Thymus (tissue), 11 donors: ENCODE results near the gene OR2AJ1. TPM values are rescaled to one million over a fixed set of nuclear protein-coding genes. Genes with fewer than 3 reads are reported as not detected.

Source experiments
- DNase-seq, 9 donors: peaks; one replicate each; pipeline ENCODE4 v3.0.0-alpha.2; 2013; ENCODE audit warnings: low spot score in 9 of 9, low read depth in 6 of 9, missing footprints in 1 of 9
- H3K27ac ChIP-seq, 2 donors: one replicate each; pipeline ENCODE4 v1.5.1; 2013; ENCODE audit warnings: control low read depth in 1 of 2, low read depth in 1 of 2, low read length in 1 of 2, mild to moderate bottlenecking in 1 of 2, moderate library complexity in 1 of 2
- H3K27me3 ChIP-seq, 2 donors: one replicate each; pipeline ENCODE4 v1.5.1; 2013; ENCODE audit warnings: low read length in 1 of 2; ENCODE audit not compliant: control insufficient read depth in 2 of 2, insufficient read depth in 1 of 2
- H3K36me3 ChIP-seq, 2 donors: one replicate each; pipeline ENCODE4 v1.5.1; 2013; ENCODE audit warnings: low read length in 1 of 2, mild to moderate bottlenecking in 1 of 2, moderate library complexity in 1 of 2; ENCODE audit not compliant: control insufficient read depth in 2 of 2, insufficient read depth in 2 of 2
- H3K4me1 ChIP-seq, 2 donors: one replicate each; pipeline ENCODE4 v1.5.1; 2013; ENCODE audit warnings: low read length in 2 of 2; ENCODE audit not compliant: control insufficient read depth in 2 of 2, insufficient read depth in 2 of 2
- H3K4me3 ChIP-seq, 2 donors: one replicate each; pipeline ENCODE4 v1.5.1; 2013; ENCODE audit warnings: low read length in 2 of 2, control low read depth in 1 of 2, mild to moderate bottlenecking in 1 of 2
- H3K9me3 ChIP-seq, 2 donors: one replicate each; pipeline ENCODE4 v1.5.1; 2013; ENCODE audit warnings: low read length in 1 of 2, mild to moderate bottlenecking in 1 of 2; ENCODE audit not compliant: control insufficient read depth in 2 of 2, insufficient read depth in 1 of 2
- WGBS: extraction: QIAGEN DNeasy Blood & Tissue Kit; methylation state at CpG from one replicate; pipeline ENCODE4 v1.1.7; 2013; 5-methylcytosine and 5-hydroxymethylcytosine counted together
- polyA plus RNA-seq: library from polyadenylated mRNA; stranded (reverse); fragments of 200-250 nt; gene quantifications from one replicate; pipeline ENCODE4 v1.2.3, GENCODE V29; 2013
- total RNA-seq: library from RNA; stranded (reverse); fragments of 120-200 nt; gene quantifications from one replicate; pipeline ENCODE4 v1.2.4, GENCODE V29; 2013
- donor health status: healthy.

OR2AJ1 gene
- total and polyA plus RNA-seq, 2 donors: not detected

- peak overlapping the region; percentile 27 to 50 for H3K4me3 ChIP-seq
- no peak overlapping the region for H3K27ac ChIP-seq
- 5% methylated on average over 7 of the region's 7 CpGs for WGBS
- H3K4me1 ChIP-seq: no peaks in the 10 kb centered on the region
- no peaks in the 10 kb centered on the region for H3K36me3 ChIP-seq
- H3K27me3 ChIP-seq: no peaks in the 10 kb centered on the region
- peak in 7 of 9 donors; percentile 9 to 60 (median 26) for DNase-seq
- peaks cover 0 to 6% of the 10 kb centered on the region in 2 donors for H3K9me3 ChIP-seq
Observed at GRCh38 chr1:247906504-247907047, 18.1 kb upstream of the OR2AJ1 start.

GRCh38 chr1:247908766-247909165 is 15.9 kb upstream of the OR2AJ1 start:
- H3K27me3 ChIP-seq: no peaks in the 10 kb centered on the region
- DNase-seq: no peak
- H3K9me3 ChIP-seq: peaks cover 0 to 6% of the 10 kb centered on the region in 2 donors
- H3K4me1 ChIP-seq: no peaks in the 10 kb centered on the region
- 79% methylated on average over 5 of the region's 5 CpGs for WGBS
- H3K4me3 ChIP-seq: no peak overlapping the region
- H3K36me3 ChIP-seq: no peaks in the 10 kb centered on the region
- H3K27ac ChIP-seq: no peak overlapping the region

GRCh38 chr1:247913786-247914185 is 10.9 kb upstream of the OR2AJ1 start:
- WGBS: 92% methylated on average over 2 of the region's 2 CpGs
- no peak for DNase-seq
- Histone ChIP-seq H3K36me3 (no peaks in the 10 kb centered on the region), H3K27me3 (no peaks in the 10 kb centered on the region), H3K9me3 (no peaks in the 10 kb centered on the region), H3K4me1 (no peaks in the 10 kb centered on the region), H3K4me3 (no peak overlapping the region), H3K27ac (no peak overlapping the region)

DNA sequence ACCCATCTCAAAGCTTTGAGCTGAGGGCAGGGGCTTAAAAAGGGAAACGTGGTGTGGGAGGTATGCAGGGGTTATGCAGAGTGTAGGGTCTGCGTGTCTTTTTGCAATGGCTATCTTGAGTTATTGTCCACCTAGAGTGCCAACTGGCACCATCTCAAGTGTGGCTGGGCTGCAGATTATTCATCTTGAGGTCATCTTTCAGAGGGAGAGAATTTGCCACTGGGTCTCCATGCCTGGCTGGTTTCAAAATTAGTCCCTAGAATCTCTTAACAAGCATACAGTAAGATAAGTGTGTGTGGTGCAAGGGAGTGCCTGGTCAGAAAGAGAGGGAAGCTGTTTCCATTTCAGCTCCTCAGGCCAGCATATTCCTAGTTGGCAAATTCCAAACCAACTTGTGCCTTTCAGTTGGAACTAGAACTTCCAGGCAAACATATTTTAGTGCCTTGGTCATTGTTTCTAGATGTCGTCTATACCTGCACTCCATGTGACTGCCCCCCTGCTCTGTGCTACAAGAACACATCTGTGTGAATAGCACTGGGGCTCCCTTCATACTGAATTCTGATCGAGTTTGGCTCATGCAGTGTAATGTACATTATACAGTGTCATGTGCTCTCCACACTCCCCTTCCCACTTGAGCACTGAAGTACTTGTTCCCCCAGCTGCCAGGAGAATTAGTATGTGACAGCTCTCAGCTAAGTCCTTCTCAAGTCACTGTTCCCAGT is 9.6 kb upstream of the OR2AJ1 start:
- Histone ChIP-seq H3K36me3 (no peaks in the 10 kb centered on the region), H3K4me1 (no peaks in the 10 kb centered on the region), H3K9me3 (no peaks in the 10 kb centered on the region), H3K4me3 (no peak overlapping the region), H3K27ac (no peak overlapping the region), H3K27me3 (no peaks in the 10 kb centered on the region)
- 88% methylated on average over 4 of the region's 4 CpGs for WGBS
- no peak for DNase-seq

DNA sequence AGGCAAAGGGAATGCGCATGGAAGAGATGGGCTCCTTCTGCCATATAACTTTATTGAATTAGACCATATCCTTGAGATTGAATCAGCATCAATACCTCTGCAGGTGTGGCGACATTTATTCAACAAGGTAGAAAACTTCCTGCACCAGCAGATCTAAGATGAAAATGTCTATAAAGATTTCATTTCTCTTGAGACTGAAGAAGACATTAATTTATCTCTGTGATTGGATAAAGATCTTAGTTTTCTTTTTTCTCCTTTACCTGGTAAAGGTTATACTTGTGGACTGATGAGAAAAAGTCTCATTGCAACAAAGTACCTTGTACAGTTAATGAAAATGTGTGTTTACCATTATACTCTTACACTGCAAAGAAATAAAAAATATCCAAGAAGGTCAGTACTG is 4.7 kb upstream of the OR2AJ1 start, which contains the start of gene OR2T8:
OR2T8 (plus strand) TSS at position 301 of the 400 bp plus-strand sequence. CDS start 766 bp downstream, outside the sequence.
- 98% methylated on average over 2 of the region's 2 CpGs for WGBS
- Histone ChIP-seq H3K27ac (no peak within 1 kb of the TSS), H3K4me1 (no peaks in the 10 kb centered on the region), H3K27me3 (no peaks in the 10 kb centered on the region), H3K9me3 (no peaks in the 10 kb centered on the region), H3K4me3 (no peak within 1 kb of the TSS), H3K36me3 (no peaks in the 10 kb centered on the region)
- DNase-seq: no peak

GRCh38 chr1:247923941-247924340 is 748 bp upstream of the OR2AJ1 start:
- no peak for DNase-seq
- Histone ChIP-seq H3K9me3 (no peaks in the 10 kb centered on the region), H3K4me1 (no peaks in the 10 kb centered on the region), H3K27me3 (no peaks in the 10 kb centered on the region), H3K36me3 (no peaks in the 10 kb centered on the region), H3K4me3 (no peak overlapping the region), H3K27ac (no peak overlapping the region)
- 93% methylated on average over 3 of the region's 3 CpGs for WGBS

DNA sequence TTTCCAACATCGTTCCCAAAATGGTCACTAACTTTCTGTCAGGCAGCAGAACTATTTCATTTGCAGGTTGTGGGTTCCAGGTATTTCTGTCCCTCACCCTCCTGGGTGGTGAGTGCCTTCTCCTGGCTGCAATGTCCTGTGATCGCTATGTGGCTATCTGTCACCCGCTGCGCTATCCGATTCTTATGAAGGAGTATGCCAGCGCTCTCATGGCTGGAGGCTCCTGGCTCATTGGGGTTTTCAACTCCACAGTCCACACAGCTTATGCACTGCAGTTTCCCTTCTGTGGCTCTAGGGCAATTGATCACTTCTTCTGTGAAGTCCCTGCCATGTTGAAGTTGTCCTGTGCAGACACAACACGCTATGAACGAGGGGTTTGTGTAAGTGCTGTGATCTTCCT is 9.3 kb downstream of the OR2AJ1 start:
- DNase-seq: no peak
- WGBS: 98% methylated on average over 8 of the region's 8 CpGs

DNA sequence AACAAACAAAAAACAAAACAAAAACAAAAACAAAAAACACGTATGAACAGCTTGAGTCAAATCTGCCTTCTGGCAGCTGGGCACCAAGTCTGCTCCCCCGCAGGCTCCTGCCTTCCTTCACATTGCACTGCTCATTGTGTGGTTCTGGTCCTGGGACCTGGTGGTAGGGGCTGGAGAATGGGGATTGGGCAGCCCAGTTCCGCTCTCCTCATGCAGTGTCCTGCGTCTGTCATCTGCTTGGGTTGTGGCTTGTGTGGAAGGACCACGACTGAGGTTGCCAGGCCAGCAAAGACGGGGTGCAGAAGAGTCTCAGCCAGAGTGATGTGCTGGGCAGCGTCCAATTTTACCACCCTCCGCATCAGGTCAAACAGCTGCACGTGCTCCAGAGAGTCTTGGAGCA is 11.1 kb downstream of the OR2AJ1 start:
- H3K4me3 ChIP-seq: no peak overlapping the region
- DNase-seq: no peak
- no peaks in the 10 kb centered on the region for H3K27me3 ChIP-seq
- H3K4me1 ChIP-seq: no peaks in the 10 kb centered on the region
- 96% methylated on average over 9 of the region's 9 CpGs for WGBS
- peaks cover 0 to 14% of the 10 kb centered on the region in 2 donors for H3K9me3 ChIP-seq
- H3K36me3 ChIP-seq: no peaks in the 10 kb centered on the region
- no peak overlapping the region for H3K27ac ChIP-seq

More for the DNA sequence above, 9.3 kb downstream of the OR2AJ1 start:
- no peak overlapping the region for H3K27ac ChIP-seq
- no peak overlapping the region for H3K4me3 ChIP-seq
- H3K4me1 ChIP-seq: no peaks in the 10 kb centered on the region
- no peaks in the 10 kb centered on the region for H3K36me3 ChIP-seq
- H3K27me3 ChIP-seq: no peaks in the 10 kb centered on the region
- H3K9me3 ChIP-seq: peaks cover 0 to 14% of the 10 kb centered on the region in 2 donors

DNA sequence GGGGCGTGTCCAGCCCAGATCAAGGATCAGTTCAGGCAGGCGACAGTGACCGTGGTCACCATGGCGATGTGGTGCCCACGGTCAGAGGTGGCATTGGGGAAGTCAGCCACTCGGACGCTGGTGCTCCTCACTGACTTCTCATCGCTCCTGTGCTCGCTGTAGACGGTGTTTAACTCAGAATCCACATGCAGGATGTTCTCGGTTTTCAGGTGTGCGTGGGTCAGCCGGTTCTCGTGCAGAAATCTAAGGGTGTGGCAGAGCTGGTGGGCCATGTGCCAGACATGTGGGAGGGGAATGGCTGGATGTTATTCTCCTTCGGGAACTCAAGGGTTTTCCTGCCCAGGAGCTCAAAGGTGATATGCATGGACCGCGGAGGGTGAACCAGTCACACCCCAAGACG is 11.7 kb downstream of the OR2AJ1 start:
- no peaks in the 10 kb centered on the region for H3K27me3 ChIP-seq
- no peak overlapping the region for H3K4me3 ChIP-seq
- H3K27ac ChIP-seq: no peak overlapping the region
- 99% methylated on average over 18 of the region's 18 CpGs for WGBS
- H3K9me3 ChIP-seq: peaks cover 0 to 14% of the 10 kb centered on the region in 2 donors
- no peaks in the 10 kb centered on the region for H3K36me3 ChIP-seq
- no peak for DNase-seq
- no peaks in the 10 kb centered on the region for H3K4me1 ChIP-seq
